ENCODE measurements around the gene USP1.

Gene USP1

DNA sequence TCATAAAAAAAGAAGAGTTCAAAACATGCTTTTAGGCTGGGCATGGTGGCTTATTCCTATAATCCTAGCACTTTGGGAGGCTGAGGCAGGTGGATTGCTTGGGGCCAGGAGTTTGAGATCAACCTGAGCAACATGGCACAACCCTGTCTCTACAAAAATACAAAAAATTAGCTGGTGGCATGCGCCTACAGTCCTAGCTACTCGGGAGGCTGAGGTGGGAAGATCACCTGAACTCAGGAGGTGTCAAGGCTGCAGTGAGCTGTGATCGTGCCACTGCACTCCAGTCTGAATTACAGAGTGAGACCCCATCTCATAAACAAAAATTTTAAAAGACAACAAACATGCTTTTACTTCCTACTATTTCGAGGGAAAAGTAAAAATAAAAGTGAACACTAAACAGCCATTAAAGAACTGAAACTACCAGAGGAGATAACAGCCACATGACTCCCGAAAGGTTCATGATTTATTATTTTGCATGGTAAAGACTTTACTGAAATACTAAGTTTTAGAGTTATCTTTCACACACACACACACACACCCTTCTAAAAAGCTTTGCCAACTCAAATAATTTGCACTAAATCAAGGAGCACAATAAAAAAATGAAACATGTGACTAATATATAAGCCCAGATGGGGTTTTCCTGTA lies 48.1 kb downstream of the USP1 start:
- DNase-seq (ENCODE audit: low read depth, low spot score), result no peak

DNA sequence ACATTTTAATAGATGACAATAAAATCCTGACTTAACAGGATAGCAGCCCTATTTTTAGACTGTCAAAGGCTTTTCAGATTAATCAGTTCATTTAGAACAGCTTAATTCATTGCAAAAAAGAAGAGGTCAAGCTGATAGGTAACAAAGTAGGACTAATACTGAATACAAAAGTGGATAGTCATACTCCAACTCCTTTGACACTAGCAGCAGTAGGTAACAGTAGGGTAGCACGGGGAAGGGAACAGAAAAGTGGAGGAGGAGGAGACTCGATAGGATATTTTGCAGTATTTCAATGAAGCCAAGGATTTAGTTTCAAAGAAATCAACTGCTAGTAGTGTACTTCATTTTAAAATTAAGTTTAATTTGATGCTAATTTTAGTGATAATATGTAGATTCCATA lies 51.1 kb downstream of the USP1 start:
- DNase-seq (ENCODE audit: low read depth, low spot score), result no peak

DNA sequence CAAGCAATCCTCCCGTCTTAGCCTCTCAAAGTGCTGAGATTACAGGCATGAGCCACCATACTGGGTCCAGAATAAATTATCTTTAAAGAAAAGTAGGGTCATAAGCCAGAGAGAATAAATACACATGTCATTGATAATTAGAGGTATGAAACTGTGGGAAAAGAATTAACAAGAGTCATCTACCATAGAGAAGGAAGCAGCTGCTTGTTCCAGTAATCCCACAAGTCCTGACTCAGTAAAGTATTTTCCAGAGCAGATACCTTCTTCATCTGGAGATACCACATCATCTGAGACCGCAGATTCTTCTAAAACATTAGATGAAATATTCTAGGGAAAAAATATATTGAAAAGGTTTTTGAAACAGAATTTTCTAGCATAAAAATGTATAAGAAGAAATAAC lies 55.7 kb downstream of the USP1 start:
- no peak for DNase-seq (ENCODE audit: low read depth, low spot score)

DNA sequence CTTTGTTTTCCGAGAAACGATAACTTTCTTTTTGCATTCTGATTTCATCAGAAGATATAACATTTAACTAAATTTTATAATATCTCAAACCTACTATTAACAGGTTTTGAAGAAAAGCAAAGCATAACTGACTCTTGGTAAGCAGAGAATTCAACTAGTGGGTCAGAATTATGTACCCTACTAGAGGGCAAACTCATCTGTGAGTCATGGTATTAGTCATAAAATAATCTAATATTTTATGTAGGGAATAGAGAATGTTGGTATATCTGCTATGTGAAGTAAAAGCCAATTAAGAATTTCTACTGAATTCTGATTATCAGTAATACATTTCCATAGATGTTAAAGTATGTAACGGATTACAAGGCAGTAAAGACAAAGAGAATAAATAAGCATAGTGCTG lies 56.8 kb downstream of the USP1 start:
- DNase-seq (ENCODE audit: low read depth, low spot score), result no peak

DNA sequence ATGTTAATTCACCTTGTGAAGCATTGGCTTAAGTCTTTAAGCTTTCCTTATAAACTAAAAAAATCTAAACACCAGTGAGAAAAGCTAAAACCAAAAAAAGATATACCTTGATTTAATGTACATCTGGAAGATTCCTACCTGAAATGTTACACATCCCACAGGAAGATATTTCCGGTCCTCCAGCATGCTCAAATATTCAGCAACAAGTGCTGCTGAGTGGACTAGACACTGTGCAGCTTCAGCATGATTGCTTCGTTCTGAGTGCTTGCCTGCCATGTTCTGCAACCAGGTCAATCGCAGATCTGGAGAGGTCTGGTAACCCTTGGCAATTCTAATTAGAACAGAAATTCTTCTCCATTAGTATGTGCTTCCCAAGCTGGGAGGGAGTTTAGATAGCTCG lies 57.3 kb downstream of the USP1 start:
- no peak for DNase-seq (ENCODE audit: low read depth, low spot score)

DNA sequence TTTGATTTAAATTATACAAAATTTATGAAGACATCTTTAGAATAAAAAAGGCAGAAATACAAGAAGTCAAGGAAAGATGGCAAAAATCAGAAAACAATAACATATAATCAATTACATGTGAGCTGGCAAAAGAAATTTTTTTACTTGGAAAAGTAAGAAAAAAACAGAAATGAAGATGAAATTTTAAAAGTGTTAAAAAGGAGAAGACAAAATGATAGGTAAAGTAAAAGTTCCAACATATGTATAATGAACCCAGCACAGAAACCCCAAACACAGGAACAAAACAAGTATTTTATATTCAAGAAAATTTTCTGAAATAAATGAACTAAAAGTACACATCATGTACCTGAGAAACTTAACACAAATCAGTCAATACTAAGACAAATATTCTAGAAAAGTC lies 63.4 kb downstream of the USP1 start:
- no peak for DNase-seq (ENCODE audit: low read depth, low spot score)

Data from astrocyte of the hippocampus (primary cell).